ENCODE data around the gene CCL19. TPM values are rescaled to one million over a fixed set of nuclear protein-coding genes. Genes with fewer than 3 reads are reported as not detected.

Gene CCL19
- total RNA-seq, 4 donors from 2014 or later: not detected

DNA sequence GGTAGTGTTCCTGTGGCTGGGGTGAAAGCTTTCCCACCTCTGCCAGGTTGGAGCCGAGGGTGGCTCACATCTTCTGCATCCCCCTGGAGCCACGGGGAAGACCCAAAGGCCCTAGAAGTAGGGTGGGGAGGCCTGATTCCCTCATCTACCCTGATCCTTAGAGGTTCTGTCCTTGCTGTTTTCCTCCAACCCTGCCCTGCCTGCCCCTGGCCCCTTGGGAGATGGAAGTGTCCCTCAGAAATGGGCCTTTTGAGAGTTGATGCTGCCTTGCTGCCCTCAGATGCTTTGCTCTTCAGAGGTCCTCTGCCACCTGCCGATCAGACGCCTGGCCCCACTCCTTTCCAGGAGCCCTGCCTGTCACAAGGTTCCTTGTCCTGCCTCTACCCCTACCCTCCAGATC lies 6.3 kb downstream of the CCL19 start:
- peaks cover 0 to 24% (median 1%) of the 10 kb centered on the region in 4 donors for H3K4me1 ChIP-seq
- TF ChIP-seq, protein P1, sequence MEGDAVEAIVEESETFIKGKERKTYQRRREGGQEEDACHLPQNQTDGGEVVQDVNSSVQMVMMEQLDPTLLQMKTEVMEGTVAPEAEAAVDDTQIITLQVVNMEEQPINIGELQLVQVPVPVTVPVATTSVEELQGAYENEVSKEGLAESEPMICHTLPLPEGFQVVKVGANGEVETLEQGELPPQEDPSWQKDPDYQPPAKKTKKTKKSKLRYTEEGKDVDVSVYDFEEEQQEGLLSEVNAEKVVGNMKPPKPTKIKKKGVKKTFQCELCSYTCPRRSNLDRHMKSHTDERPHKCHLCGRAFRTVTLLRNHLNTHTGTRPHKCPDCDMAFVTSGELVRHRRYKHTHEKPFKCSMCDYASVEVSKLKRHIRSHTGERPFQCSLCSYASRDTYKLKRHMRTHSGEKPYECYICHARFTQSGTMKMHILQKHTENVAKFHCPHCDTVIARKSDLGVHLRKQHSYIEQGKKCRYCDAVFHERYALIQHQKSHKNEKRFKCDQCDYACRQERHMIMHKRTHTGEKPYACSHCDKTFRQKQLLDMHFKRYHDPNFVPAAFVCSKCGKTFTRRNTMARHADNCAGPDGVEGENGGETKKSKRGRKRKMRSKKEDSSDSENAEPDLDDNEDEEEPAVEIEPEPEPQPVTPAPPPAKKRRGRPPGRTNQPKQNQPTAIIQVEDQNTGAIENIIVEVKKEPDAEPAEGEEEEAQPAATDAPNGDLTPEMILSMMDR (IDR thresholded peaks at IDR 0.05): no peak
- TF ChIP-seq POLR2A (IDR thresholded peaks at IDR 0.05): no peak
- TF ChIP-seq EP300 (IDR thresholded peaks at IDR 0.05): no peak
- 92 to 93% methylated on average over 4 of the region's 4 CpGs for WGBS, 2 donors
- no peaks in the 10 kb centered on the region for H3K27me3 ChIP-seq
- no peaks in the 10 kb centered on the region for H3K9me3 ChIP-seq
- H3K36me3 ChIP-seq: peaks cover 0 to 7% (median 0%) of the 10 kb centered on the region in 3 donors
- H3K27ac ChIP-seq: peak overlapping the region in 1 of 4 donors; percentile 45
- no peak for DNase-seq (ENCODE audit: low spot score in 2 of 2)
- H3K4me3 ChIP-seq: no peak overlapping the region

DNA sequence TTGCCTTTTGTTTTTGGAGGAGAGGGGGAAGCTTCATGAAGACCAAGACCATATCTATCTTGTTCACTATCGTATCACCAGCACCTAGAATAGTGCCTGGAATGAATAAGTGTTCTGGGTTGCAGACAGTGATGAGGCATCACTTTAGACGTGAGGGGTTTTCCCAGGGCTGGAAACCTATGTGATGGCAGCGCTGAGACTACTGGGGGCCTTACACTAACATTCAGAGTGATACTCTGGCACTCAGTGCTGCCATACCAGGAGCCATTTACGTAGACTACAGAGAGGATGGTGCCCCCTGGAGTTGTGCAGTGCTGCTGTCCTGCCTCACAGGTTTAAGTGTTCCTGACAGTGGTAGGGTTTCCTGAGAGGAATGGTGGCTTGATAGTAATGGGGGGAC lies 6.9 kb downstream of the CCL19 start:
- no peak overlapping the region for H3K27ac ChIP-seq
- peaks cover 0 to 24% (median 1%) of the 10 kb centered on the region in 4 donors for H3K4me1 ChIP-seq
- no peaks in the 10 kb centered on the region for H3K27me3 ChIP-seq
- peaks cover 0 to 7% (median 0%) of the 10 kb centered on the region in 3 donors for H3K36me3 ChIP-seq
- H3K4me3 ChIP-seq: no peak overlapping the region
- no peaks in the 10 kb centered on the region for H3K9me3 ChIP-seq
- DNase-seq (ENCODE audit: low spot score in 2 of 2): no peak
- WGBS, 2 donors: 95 to 97% methylated on average over 4 of the region's 4 CpGs
- TF ChIP-seq EP300 (IDR thresholded peaks at IDR 0.05) (no peak), POLR2A (IDR thresholded peaks at IDR 0.05) (no peak)
- TF ChIP-seq, protein P1 (IDR thresholded peaks at IDR 0.05): no peak

DNA sequence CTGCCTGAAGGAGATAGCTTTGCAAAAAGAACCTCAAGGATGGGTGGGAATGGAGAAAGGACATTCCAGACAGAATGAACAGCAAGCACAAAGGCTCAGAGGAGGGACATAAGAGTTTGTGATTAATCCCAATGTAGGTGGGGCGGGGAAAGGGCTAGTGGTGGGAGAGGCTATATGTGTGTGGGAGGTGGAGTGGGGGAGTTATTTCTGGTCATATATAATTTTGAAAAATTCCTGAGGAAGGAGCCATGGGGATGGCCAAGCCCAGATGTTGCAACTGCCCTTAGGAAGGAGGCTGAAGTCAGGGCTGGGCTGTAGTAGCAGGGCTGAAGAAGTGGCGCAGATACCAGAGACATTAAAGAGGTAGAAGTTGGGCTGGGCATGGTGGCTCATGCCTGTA lies 15.2 kb downstream of the CCL19 start:
- no peak overlapping the region for H3K4me3 ChIP-seq
- TF ChIP-seq, protein P1 (IDR thresholded peaks at IDR 0.05): no peak
- TF ChIP-seq EP300 (IDR thresholded peaks at IDR 0.05) (no peak), POLR2A (IDR thresholded peaks at IDR 0.05) (no peak)
- no peaks in the 10 kb centered on the region for H3K27me3 ChIP-seq
- no peak overlapping the region for H3K27ac ChIP-seq
- H3K4me1 ChIP-seq: no peaks in the 10 kb centered on the region
- no peaks in the 10 kb centered on the region for H3K9me3 ChIP-seq
- DNase-seq (ENCODE audit: low spot score in 2 of 2): no peak
- WGBS, 2 donors: 93 to 97% methylated on average over 2 of the region's 2 CpGs
- H3K36me3 ChIP-seq: peaks cover 0 to 10% (median 0%) of the 10 kb centered on the region in 3 donors

DNA sequence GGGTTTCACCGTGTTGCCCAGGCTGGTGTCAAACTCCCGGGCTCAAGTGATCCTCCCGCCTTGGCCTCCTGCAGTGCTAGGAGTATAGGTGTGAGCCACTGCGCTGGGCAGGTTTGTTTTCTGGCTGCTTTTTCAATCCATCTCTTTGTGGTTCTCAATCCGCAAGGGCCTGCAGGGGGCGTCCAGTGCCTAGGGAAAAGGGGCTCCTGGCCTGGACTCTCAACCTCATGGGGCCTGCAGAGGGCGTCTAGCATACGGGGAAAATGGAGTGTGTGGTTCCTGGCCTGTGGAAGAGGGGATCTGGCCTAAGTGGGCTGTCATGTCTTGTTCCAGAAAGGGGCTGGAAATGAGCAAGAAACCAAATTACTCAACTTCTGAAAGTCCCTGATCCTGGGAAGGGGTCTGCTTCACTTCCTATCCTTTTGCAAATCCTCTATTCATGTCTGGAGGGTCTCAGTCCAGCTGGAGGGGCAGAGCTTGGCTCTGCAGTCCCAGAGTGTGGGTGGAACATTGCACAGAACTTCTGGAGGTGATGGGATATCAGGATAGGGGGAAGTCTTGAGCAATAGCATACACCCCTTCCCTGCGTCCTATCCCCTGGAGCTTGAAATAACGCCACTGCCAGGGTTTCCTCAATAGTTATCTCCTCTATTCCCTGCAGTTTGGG lies 15.9 kb downstream of the CCL19 start:
- 38 to 44% methylated on average over 10 of the region's 10 CpGs for WGBS, 2 donors
- no peaks in the 10 kb centered on the region for H3K4me1 ChIP-seq
- H3K36me3 ChIP-seq: peaks cover 0 to 16% (median 0%) of the 10 kb centered on the region in 3 donors
- no peaks in the 10 kb centered on the region for H3K9me3 ChIP-seq
- DNase-seq (ENCODE audit: low spot score in 2 of 2): peak in 1 of 2 donors; percentile 64
- no peaks in the 10 kb centered on the region for H3K27me3 ChIP-seq
- no peak overlapping the region for H3K4me3 ChIP-seq
- TF ChIP-seq EP300 (IDR thresholded peaks at IDR 0.05): no peak
- TF ChIP-seq, protein P1 (IDR thresholded peaks at IDR 0.05): peak; percentile 30 to 46 (median 39)
- H3K27ac ChIP-seq: no peak overlapping the region

DNA sequence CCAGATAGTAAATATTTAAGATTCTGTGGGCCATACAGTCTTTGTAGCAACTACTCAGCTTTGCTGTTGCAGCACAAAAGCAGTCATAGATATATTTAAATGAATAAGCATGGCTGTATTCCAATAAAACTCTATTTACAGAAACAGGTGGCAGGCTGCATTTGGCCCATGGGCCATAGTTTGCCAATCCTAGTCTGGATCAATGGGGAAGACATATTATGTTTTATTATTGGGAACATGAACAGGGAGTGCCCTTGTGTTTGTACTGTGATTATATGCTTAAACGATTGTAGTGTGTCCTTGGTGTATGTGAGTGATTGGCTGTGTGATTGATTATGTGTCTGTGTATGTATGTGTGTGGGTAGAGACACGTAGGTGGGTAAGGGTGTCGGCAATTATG lies 16.6 kb downstream of the CCL19 start:
- H3K4me1 ChIP-seq: no peaks in the 10 kb centered on the region
- TF ChIP-seq, protein P1 (IDR thresholded peaks at IDR 0.05): no peak
- TF ChIP-seq POLR2A (IDR thresholded peaks at IDR 0.05): no peak
- no peak for TF ChIP-seq EP300 (IDR thresholded peaks at IDR 0.05)
- 83 to 91% methylated on average over 3 of the region's 3 CpGs for WGBS, 2 donors
- peaks cover 0 to 23% (median 0%) of the 10 kb centered on the region in 3 donors for H3K36me3 ChIP-seq
- H3K27me3 ChIP-seq: no peaks in the 10 kb centered on the region
- H3K9me3 ChIP-seq: no peaks in the 10 kb centered on the region
- DNase-seq (ENCODE audit: low spot score in 2 of 2): no peak
- H3K4me3 ChIP-seq: no peak overlapping the region
- H3K27ac ChIP-seq: no peak overlapping the region
